WTC11 (cell line): ENCODE measurements around the gene ZNF827. TPM values are rescaled to one million over a fixed set of nuclear protein-coding genes. Genes with fewer than 3 reads are reported as not detected.

Source experiments
- ATAC-seq: fragments of 200-7000 bp; cut with Tn5 transposase; 2 replicates; pipeline ENCODE4 v1.10.0; 2021; ENCODE audit warnings: mild to moderate bottlenecking, moderate library complexity
- CTCF ChIA-PET: fragments of 300-600 bp; sonication (Branson Sonifier 250); formaldehyde crosslinking; loops from one replicate; lab custom pipeline; 2021; ENCODE audit warnings: antibody characterized with exemption; lab: Charles Lee
- POLR2A ChIA-PET: fragments of 350-600 bp; sonication (Branson Sonifier 250); formaldehyde crosslinking; loops from one replicate; lab custom pipeline; 2021; ENCODE audit warnings: antibody characterized with exemption; lab: Charles Lee
- DNase-seq: peaks from one replicate; pipeline ENCODE4 v3.0.0; 2021; ENCODE audit warnings: low spot score
- H3K27ac Mint-ChIP-seq: 2 replicates; pipeline ENCODE4 v1.8.0; 2021; ENCODE audit warnings: mixed read lengths
- H3K27me3 Mint-ChIP-seq: 2 replicates; pipeline ENCODE4 v1.8.0; 2021; ENCODE audit warnings: low read depth, mild to moderate bottlenecking, moderate library complexity, mixed read lengths
- H3K36me3 Mint-ChIP-seq: 2 replicates; pipeline ENCODE4 v1.8.0; 2021; ENCODE audit warnings: mixed read lengths
- H3K4me1 Mint-ChIP-seq: 2 replicates; pipeline ENCODE4 v1.8.0; 2022; ENCODE audit warnings: mixed read lengths
- H3K4me3 Mint-ChIP-seq: 2 replicates; pipeline ENCODE4 v1.8.0; 2021; ENCODE audit warnings: mild to moderate bottlenecking, moderate library complexity, mixed read lengths
- H3K9me3 Mint-ChIP-seq: 2 replicates; pipeline ENCODE4 v1.8.0; 2021; ENCODE audit warnings: mixed read lengths
- CBFB ChIP-seq: sonication (generic); formaldehyde crosslinking; IDR thresholded peaks from 2 replicates; pipeline ENCODE4 v1.8.1; 2022; ENCODE audit warnings: mild to moderate bottlenecking, low read depth, missing genetic modification reagents
- CREB1 ChIP-seq: sonication (generic); formaldehyde crosslinking; IDR thresholded peaks from 2 replicates; pipeline ENCODE4 v1.8.0; 2023; ENCODE audit warnings: mild to moderate bottlenecking, missing genetic modification reagents
- GABPB1 ChIP-seq: sonication (generic); formaldehyde crosslinking; IDR thresholded peaks from 2 replicates; pipeline ENCODE4 v1.8.1; 2023; ENCODE audit warnings: mild to moderate bottlenecking, missing genetic modification reagents
- GRHL2 ChIP-seq: fragments of 250-450 bp; sonication (Bioruptor Pico); IDR thresholded peaks from 2 replicates; pipeline ENCODE4 v1.8.0; 2022; ENCODE audit warnings: mild to moderate bottlenecking, moderate library complexity; ENCODE audit not compliant: insufficient replicate concordance, severe bottlenecking
- HMGA2 ChIP-seq: fragments of 250-450 bp; sonication (Bioruptor Pico); IDR thresholded peaks from 2 replicates; pipeline ENCODE4 v1.4.0; 2021; ENCODE audit warnings: mild to moderate bottlenecking, moderate library complexity
- IRF2 ChIP-seq: sonication (generic); formaldehyde crosslinking; IDR thresholded peaks from 2 replicates; pipeline ENCODE4 v1.8.0; 2022; ENCODE audit warnings: low read depth, missing genetic modification reagents, borderline replicate concordance
- JAZF1 ChIP-seq: fragments of 250-450 bp; sonication (Bioruptor Pico); IDR thresholded peaks from 2 replicates; pipeline ENCODE4 v1.9.0; 2021; ENCODE audit warnings: moderate library complexity, mild to moderate bottlenecking, inconsistent platforms
- NFATC4 ChIP-seq: fragments of 250-450 bp; sonication (Bioruptor Pico); IDR thresholded peaks from 2 replicates; pipeline ENCODE4 v1.9.0; 2021; ENCODE audit warnings: mild to moderate bottlenecking
- NFE2L1 ChIP-seq: sonication (generic); formaldehyde crosslinking; IDR thresholded peaks from 2 replicates; pipeline ENCODE4 v1.8.1; 2023; ENCODE audit warnings: missing genetic modification reagents
- NR2C2 ChIP-seq: sonication (generic); formaldehyde crosslinking; IDR thresholded peaks from 2 replicates; pipeline ENCODE4 v1.8.0; 2022; ENCODE audit warnings: mild to moderate bottlenecking, missing genetic modification reagents
- NR3C1 ChIP-seq: sonication (generic); formaldehyde crosslinking; conservative IDR thresholded peaks from 2 replicates; pipeline ENCODE4 v1.8.1; 2023; ENCODE audit warnings: low read depth, mild to moderate bottlenecking, missing genetic modification reagents
- SOX15 ChIP-seq: fragments of 250-450 bp; sonication (Bioruptor Pico); IDR thresholded peaks from 2 replicates; pipeline ENCODE4 v1.9.0; 2021; ENCODE audit warnings: mild to moderate bottlenecking
- TCF7 ChIP-seq: sonication (generic); formaldehyde crosslinking; IDR thresholded peaks from 2 replicates; pipeline ENCODE4 v1.8.0; 2022; ENCODE audit warnings: mild to moderate bottlenecking, low read depth, missing genetic modification reagents, moderate library complexity
- TEAD1 ChIP-seq: sonication (generic); formaldehyde crosslinking; IDR thresholded peaks from 2 replicates; pipeline ENCODE4 v1.8.0; 2022; ENCODE audit warnings: mild to moderate bottlenecking, missing genetic modification reagents
- TP53 ChIP-seq: sonication (generic); formaldehyde crosslinking; IDR thresholded peaks from 2 replicates; pipeline ENCODE4 v1.8.1; 2023; ENCODE audit warnings: mild to moderate bottlenecking, missing genetic modification reagents
- ZBTB21 ChIP-seq: sonication (generic); formaldehyde crosslinking; IDR thresholded peaks from 2 replicates; pipeline ENCODE4 v1.8.1; 2023; ENCODE audit warnings: mild to moderate bottlenecking, missing genetic modification reagents, borderline replicate concordance
- ZNF219 ChIP-seq: sonication (generic); formaldehyde crosslinking; IDR thresholded peaks from 2 replicates; pipeline ENCODE4 v1.8.0; 2023; ENCODE audit warnings: missing genetic modification reagents, mild to moderate bottlenecking, borderline replicate concordance
- ZNF317 ChIP-seq: sonication (generic); formaldehyde crosslinking; IDR thresholded peaks from 2 replicates; pipeline ENCODE4 v1.8.1; 2023; ENCODE audit warnings: low read depth, mild to moderate bottlenecking, moderate library complexity, missing genetic modification reagents, borderline replicate concordance
- ZNF671 ChIP-seq: fragments of 250-450 bp; sonication (Bioruptor Pico); IDR thresholded peaks from 2 replicates; pipeline ENCODE4 v1.8.0; 2021; ENCODE audit warnings: mild to moderate bottlenecking
- total RNA-seq: library from RNA; stranded (reverse); gene quantifications from 3 replicates; pipeline ENCODE4 v1.2.3, GENCODE V29; 2021
- TF ChIP-seq, protein P1 (sequence below): sonication (generic); formaldehyde crosslinking; conservative IDR thresholded peaks from 2 replicates; pipeline ENCODE4 v1.8.1; 2022; ENCODE audit warnings: mild to moderate bottlenecking, missing genetic modification reagents
- TF ChIP-seq, protein P2 (sequence below): sonication (generic); formaldehyde crosslinking; IDR thresholded peaks from 2 replicates; pipeline ENCODE4 v1.8.0; 2023; ENCODE audit warnings: missing genetic modification reagents
- TF ChIP-seq, protein P3 (sequence below): sonication (generic); formaldehyde crosslinking; IDR thresholded peaks from 2 replicates; pipeline ENCODE4 v1.8.1; 2022; ENCODE audit warnings: low read depth, mild to moderate bottlenecking, moderate library complexity, missing genetic modification reagents, borderline replicate concordance
- TF ChIP-seq, protein P4 (sequence below): sonication (generic); formaldehyde crosslinking; IDR thresholded peaks from 2 replicates; pipeline ENCODE4 v1.8.0; 2022; ENCODE audit warnings: mild to moderate bottlenecking, missing genetic modification reagents
- TF ChIP-seq, protein P5 (sequence below): sonication (generic); formaldehyde crosslinking; IDR thresholded peaks from 2 replicates; pipeline ENCODE4 v1.8.0; 2022; ENCODE audit warnings: mild to moderate bottlenecking, missing genetic modification reagents
- TF ChIP-seq, protein P6 (sequence below): sonication (generic); formaldehyde crosslinking; IDR thresholded peaks from 2 replicates; pipeline ENCODE4 v1.8.1; 2023; ENCODE audit warnings: mild to moderate bottlenecking, moderate library complexity, missing genetic modification reagents
- TF ChIP-seq, protein P7 (sequence below): sonication (generic); formaldehyde crosslinking; IDR thresholded peaks from 2 replicates; pipeline ENCODE4 v1.8.1; 2023; ENCODE audit warnings: mild to moderate bottlenecking, missing genetic modification reagents, moderate library complexity
- TF ChIP-seq, protein P8 (sequence below): sonication (generic); formaldehyde crosslinking; IDR thresholded peaks from 2 replicates; pipeline ENCODE4 v1.8.1; 2022; ENCODE audit warnings: mild to moderate bottlenecking, missing genetic modification reagents, moderate library complexity, borderline replicate concordance

Gene ZNF827
- total RNA-seq, 1 experiment from 2014 or later: 25.6 TPM

DNA sequence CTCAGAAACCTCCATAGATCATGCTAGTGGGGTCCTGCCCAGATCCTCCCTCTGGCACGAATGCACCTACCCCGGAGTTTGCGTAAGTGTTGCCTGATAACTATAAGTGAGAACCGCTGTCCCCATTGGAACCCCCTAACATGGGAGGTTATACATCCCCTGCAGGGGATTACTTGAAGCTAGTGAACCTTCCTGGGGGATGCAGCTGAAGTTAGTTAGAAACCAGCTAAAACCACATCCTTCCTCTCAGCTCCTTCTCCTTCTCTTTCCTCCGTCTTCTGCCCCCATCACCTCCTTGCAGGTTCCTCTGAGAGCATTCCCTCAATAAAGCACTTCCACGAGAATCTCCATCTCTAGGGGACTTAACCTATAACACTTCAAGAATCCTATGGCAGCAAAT, 95.0 kb downstream of the ZNF827 start:
- Mint-ChIP-seq H3K27me3 (no peaks in the 10 kb centered on the region), H3K9me3 (no peaks in the 10 kb centered on the region), H3K4me3 (no peak overlapping the region), H3K27ac (peak overlapping the region; percentile 70), H3K36me3 (peaks cover 70% of the 10 kb centered on the region), H3K4me1 (peaks cover 56% of the 10 kb centered on the region)
- TF ChIP-seq ZNF671 (CRISPR knock-in tag) (no peak), TP53 (no peak), NFE2L1 (no peak), NR2C2 (CRISPR knock-in tag) (no peak), NR3C1 (CRISPR knock-in tag) (no peak), NFATC4 (CRISPR knock-in tag) (no peak), ZNF317 (CRISPR knock-in tag) (no peak), ZNF219 (CRISPR knock-in tag) (no peak), HMGA2 (CRISPR knock-in tag) (no peak), CREB1 (CRISPR knock-in tag) (no peak), TEAD1 (CRISPR knock-in tag) (no peak)
- TF ChIP-seq, protein P1, sequence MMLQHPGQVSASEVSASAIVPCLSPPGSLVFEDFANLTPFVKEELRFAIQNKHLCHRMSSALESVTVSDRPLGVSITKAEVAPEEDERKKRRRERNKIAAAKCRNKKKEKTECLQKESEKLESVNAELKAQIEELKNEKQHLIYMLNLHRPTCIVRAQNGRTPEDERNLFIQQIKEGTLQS (CRISPR knock-in tag): no peak
- TF ChIP-seq, protein P2, sequence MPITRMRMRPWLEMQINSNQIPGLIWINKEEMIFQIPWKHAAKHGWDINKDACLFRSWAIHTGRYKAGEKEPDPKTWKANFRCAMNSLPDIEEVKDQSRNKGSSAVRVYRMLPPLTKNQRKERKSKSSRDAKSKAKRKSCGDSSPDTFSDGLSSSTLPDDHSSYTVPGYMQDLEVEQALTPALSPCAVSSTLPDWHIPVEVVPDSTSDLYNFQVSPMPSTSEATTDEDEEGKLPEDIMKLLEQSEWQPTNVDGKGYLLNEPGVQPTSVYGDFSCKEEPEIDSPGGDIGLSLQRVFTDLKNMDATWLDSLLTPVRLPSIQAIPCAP (CRISPR knock-in tag): no peak
- TF ChIP-seq, protein P3, sequence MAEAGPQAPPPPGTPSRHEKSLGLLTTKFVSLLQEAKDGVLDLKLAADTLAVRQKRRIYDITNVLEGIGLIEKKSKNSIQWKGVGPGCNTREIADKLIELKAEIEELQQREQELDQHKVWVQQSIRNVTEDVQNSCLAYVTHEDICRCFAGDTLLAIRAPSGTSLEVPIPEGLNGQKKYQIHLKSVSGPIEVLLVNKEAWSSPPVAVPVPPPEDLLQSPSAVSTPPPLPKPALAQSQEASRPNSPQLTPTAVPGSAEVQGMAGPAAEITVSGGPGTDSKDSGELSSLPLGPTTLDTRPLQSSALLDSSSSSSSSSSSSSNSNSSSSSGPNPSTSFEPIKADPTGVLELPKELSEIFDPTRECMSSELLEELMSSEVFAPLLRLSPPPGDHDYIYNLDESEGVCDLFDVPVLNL: no peak
- TF ChIP-seq, protein P4, sequence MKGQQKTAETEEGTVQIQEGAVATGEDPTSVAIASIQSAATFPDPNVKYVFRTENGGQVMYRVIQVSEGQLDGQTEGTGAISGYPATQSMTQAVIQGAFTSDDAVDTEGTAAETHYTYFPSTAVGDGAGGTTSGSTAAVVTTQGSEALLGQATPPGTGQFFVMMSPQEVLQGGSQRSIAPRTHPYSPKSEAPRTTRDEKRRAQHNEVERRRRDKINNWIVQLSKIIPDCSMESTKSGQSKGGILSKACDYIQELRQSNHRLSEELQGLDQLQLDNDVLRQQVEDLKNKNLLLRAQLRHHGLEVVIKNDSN: no peak
- TF ChIP-seq, protein P5, sequence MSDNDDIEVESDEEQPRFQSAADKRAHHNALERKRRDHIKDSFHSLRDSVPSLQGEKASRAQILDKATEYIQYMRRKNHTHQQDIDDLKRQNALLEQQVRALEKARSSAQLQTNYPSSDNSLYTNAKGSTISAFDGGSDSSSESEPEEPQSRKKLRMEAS (CRISPR knock-in tag): no peak
- DNase-seq: no peak
- ChIA-PET CTCF (interaction anchor here (1.4 kb wide), 1 partner anchor 45 kb away, joined by 4 read pairs; no protein-coding TSS in a partner anchor), POLR2A (no interaction called here)
- no peak for ATAC-seq

DNA sequence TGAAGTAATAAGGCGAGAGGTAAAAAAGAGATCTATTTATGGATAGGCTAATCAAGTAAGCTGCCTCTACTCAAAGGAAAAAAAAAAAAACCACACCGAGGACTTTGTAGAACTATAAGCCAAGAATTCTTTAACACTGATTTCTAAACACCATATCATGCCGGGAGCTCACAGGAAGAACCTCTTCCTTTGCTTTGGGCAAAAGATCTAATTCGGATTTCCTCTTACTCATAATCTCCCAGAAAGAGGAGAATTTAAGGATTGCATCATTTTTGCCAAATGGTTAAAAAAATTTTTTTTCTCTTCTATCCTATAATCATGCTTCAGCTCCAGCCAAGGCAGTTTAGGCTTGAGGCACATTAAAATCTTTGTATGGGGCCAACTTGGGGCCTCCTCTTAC, 95.5 kb downstream of the ZNF827 start:
- ATAC-seq (no peak), DNase-seq (no peak)
- H3K27ac Mint-ChIP-seq: peak overlapping the region; percentile 93
- H3K9me3 Mint-ChIP-seq: no peaks in the 10 kb centered on the region
- ChIA-PET POLR2A (no interaction called here), CTCF (no interaction called here)
- no peak overlapping the region for H3K4me3 Mint-ChIP-seq
- no peaks in the 10 kb centered on the region for H3K27me3 Mint-ChIP-seq
- peaks cover 65% of the 10 kb centered on the region for H3K36me3 Mint-ChIP-seq
- peaks cover 61% of the 10 kb centered on the region for H3K4me1 Mint-ChIP-seq
- no peak for TF ChIP-seq ZBTB21
- TF ChIP-seq JAZF1 (CRISPR knock-in tag): no peak
- TF ChIP-seq, protein P6, sequence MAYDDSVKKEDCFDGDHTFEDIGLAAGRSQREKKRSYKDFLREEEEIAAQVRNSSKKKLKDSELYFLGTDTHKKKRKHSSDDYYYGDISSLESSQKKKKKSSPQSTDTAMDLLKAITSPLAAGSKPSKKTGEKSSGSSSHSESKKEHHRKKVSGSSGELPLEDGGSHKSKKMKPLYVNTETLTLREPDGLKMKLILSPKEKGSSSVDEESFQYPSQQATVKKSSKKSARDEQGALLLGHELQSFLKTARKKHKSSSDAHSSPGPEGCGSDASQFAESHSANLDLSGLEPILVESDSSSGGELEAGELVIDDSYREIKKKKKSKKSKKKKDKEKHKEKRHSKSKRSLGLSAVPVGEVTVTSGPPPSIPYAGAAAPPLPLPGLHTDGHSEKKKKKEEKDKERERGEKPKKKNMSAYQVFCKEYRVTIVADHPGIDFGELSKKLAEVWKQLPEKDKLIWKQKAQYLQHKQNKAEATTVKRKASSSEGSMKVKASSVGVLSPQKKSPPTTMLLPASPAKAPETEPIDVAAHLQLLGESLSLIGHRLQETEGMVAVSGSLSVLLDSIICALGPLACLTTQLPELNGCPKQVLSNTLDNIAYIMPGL (CRISPR knock-in tag): no peak
- no peak for TF ChIP-seq GRHL2 (CRISPR knock-in tag)
- TF ChIP-seq, protein P7, sequence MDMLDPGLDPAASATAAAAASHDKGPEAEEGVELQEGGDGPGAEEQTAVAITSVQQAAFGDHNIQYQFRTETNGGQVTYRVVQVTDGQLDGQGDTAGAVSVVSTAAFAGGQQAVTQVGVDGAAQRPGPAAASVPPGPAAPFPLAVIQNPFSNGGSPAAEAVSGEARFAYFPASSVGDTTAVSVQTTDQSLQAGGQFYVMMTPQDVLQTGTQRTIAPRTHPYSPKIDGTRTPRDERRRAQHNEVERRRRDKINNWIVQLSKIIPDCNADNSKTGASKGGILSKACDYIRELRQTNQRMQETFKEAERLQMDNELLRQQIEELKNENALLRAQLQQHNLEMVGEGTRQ (CRISPR knock-in tag): no peak
- no peak for TF ChIP-seq IRF2 (CRISPR knock-in tag)
- TF ChIP-seq, protein P8, sequence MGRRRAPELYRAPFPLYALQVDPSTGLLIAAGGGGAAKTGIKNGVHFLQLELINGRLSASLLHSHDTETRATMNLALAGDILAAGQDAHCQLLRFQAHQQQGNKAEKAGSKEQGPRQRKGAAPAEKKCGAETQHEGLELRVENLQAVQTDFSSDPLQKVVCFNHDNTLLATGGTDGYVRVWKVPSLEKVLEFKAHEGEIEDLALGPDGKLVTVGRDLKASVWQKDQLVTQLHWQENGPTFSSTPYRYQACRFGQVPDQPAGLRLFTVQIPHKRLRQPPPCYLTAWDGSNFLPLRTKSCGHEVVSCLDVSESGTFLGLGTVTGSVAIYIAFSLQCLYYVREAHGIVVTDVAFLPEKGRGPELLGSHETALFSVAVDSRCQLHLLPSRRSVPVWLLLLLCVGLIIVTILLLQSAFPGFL (CRISPR knock-in tag): no peak
- no peak for TF ChIP-seq NR2C2 (CRISPR knock-in tag)
- no peak for TF ChIP-seq TCF7 (CRISPR knock-in tag)
- TF ChIP-seq CBFB (CRISPR knock-in tag): no peak
- TF ChIP-seq, protein P4: no peak
- TF ChIP-seq GABPB1 (CRISPR knock-in tag): no peak
- no peak for TF ChIP-seq ZNF219 (CRISPR knock-in tag)
- no peak for TF ChIP-seq SOX15 (CRISPR knock-in tag)
